HCT116 (cell line): ENCODE results near the gene MATN3. TPM values are rescaled to one million over a fixed set of nuclear protein-coding genes. Genes with fewer than 3 reads are reported as not detected.

Source experiments
- ATAC-seq: fragments of 200-7000 bp; cut with Tn5 transposase; 2 replicates; pipeline ENCODE4 v1.9.1; 2020; ENCODE audit warnings: mild to moderate bottlenecking, moderate library complexity
- BruUV-seq: library from RNA; stranded (reverse); fragments of 400-500 nt; replicated peaks from 2 replicates; lab custom pipeline; 2021; lab: Mats Ljungman, UMichigan
- CTCF ChIA-PET: fragments of 300-600 bp; sonication (Branson Sonifier 250); formaldehyde crosslinking; loops from one replicate; lab custom pipeline; 2021; ENCODE audit warnings: antibody characterized with exemption; lab: Charles Lee
- POLR2A ChIA-PET: fragments of 300-600, 350-600 bp; sonication (Branson Sonifier 250); formaldehyde crosslinking; loops from one replicate; lab custom pipeline; 2021; ENCODE audit warnings: antibody characterized with exemption; lab: Charles Lee
- RAD21 ChIA-PET, 2 experiments: fragments of 300-600 bp; sonication (Branson Sonifier 250); formaldehyde crosslinking; loops; one replicate each; lab custom pipeline; 2023; ENCODE audit warnings: low total read pairs in 2 of 2; ENCODE audit not compliant: uncharacterized antibody in 2 of 2, unreplicated experiment in 2 of 2, low non-redundant PET in 1 of 2; lab: Charles Lee
- DNase-seq: peaks from one replicate; pipeline ENCODE4 v3.0.0-alpha.2; 2010; ENCODE audit warnings: low read depth, low spot score
- H2AFZ ChIP-seq: fragments of 200-600 bp; shearing (Covaris generic), sonication (generic); 2 replicates; pipeline ENCODE4 v1.6.1; 2017; ENCODE audit warnings: low read depth, mixed run types, mixed read lengths, antibody characterized with exemption, low read length; ENCODE audit not compliant: poor library complexity, severe bottlenecking
- H3K27ac ChIP-seq: 2 replicates; pipeline ENCODE4 v1.5.1; 2012; ENCODE audit warnings: low read depth, low read length
- H3K27me3 ChIP-seq: fragments of 200-600 bp; sonication (generic); 2 replicates; pipeline ENCODE4 v1.6.1; 2016; ENCODE audit warnings: mixed run types, low read length, mixed read lengths; ENCODE audit not compliant: insufficient read depth
- H3K36me3 ChIP-seq, 2 experiments: fragments of 200-500 bp in 1 of 2; fragments of 200-600 bp in 1 of 2; sonication (Bioruptor generic) in 1 of 2; sonication (generic) in 1 of 2; 2 replicates each; pipeline versions ENCODE4 v1.5.1 to v1.6.1; 2014 to 2016; ENCODE audit warnings: low read length in 2 of 2, inconsistent platforms in 1 of 2, mixed read lengths in 1 of 2, mixed run types in 1 of 2; ENCODE audit not compliant: insufficient read depth in 2 of 2, control insufficient read depth in 1 of 2
- H3K4me1 ChIP-seq, 2 experiments: fragments of 200-600 bp in 1 of 2; sonication (generic) in 1 of 2; 2 replicates each; pipeline versions ENCODE4 v1.5.1 to v1.6.1; 2012 to 2017; ENCODE audit warnings: low read length in 2 of 2, inconsistent platforms in 1 of 2, mild to moderate bottlenecking in 1 of 2, mixed read lengths in 1 of 2, mixed run types in 1 of 2, moderate library complexity in 1 of 2; ENCODE audit not compliant: insufficient read depth in 2 of 2, control insufficient read depth in 1 of 2
- H3K4me2 ChIP-seq: fragments of 200-600 bp; sonication (generic); 2 replicates; pipeline ENCODE4 v1.6.1; 2017; ENCODE audit warnings: mixed run types, low read length, mixed read lengths
- H3K4me3 ChIP-seq, 2 experiments: fragments of 200-600 bp in 1 of 2; sonication (generic) in 1 of 2; replicated peaks in 1 of 2; 2 replicates each; pipeline ENCODE4 v1.5.1; 2011 to 2016; ENCODE audit warnings: low read length in 2 of 2, control low read depth in 1 of 2, low read depth in 1 of 2, mild to moderate bottlenecking in 1 of 2, mixed read lengths in 1 of 2, mixed run types in 1 of 2
- H3K79me2 ChIP-seq: fragments of 200-600 bp; sonication (generic); 2 replicates; pipeline ENCODE4 v1.6.1; 2017; ENCODE audit warnings: mild to moderate bottlenecking, mixed run types, low read length, moderate library complexity, mixed read lengths; ENCODE audit not compliant: insufficient read depth
- H3K9ac ChIP-seq: fragments of 200-600 bp; sonication (generic); 2 replicates; pipeline ENCODE4 v1.6.1; 2016; ENCODE audit warnings: low read length, mixed read lengths
- H3K9me2 ChIP-seq: fragments of 200-600 bp; sonication (generic), shearing (Covaris generic); 2 replicates; pipeline ENCODE4 v1.6.1; 2017; ENCODE audit warnings: mixed run types, mild to moderate bottlenecking, moderate library complexity; ENCODE audit not compliant: insufficient read depth
- H3K9me3 ChIP-seq, 2 experiments: fragments of 200-500 bp in 1 of 2; fragments of 200-600 bp in 1 of 2; sonication (Bioruptor generic) in 1 of 2; sonication (generic) in 1 of 2; 2 replicates each; pipeline ENCODE4 v1.6.1; 2014 to 2017; ENCODE audit warnings: low read length in 2 of 2, mixed read lengths in 2 of 2, inconsistent platforms in 1 of 2, low read depth in 1 of 2, mild to moderate bottlenecking in 1 of 2, mixed run types in 1 of 2, moderate library complexity in 1 of 2; ENCODE audit not compliant: control insufficient read depth in 1 of 2, insufficient read depth in 1 of 2
- H4K20me1 ChIP-seq: fragments of 200-600 bp; sonication (generic), shearing (Covaris generic); 2 replicates; pipeline ENCODE4 v1.6.1; 2017; ENCODE audit warnings: mixed run types, mild to moderate bottlenecking, moderate library complexity; ENCODE audit not compliant: insufficient read depth
- ATF3 ChIP-seq: IDR thresholded peaks from 2 replicates; pipeline ENCODE4 v1.6.1; 2012
- CBX3 ChIP-seq: IDR thresholded peaks from 2 replicates; pipeline ENCODE4 v1.6.1; 2012; ENCODE audit warnings: low read depth
- CEBPB ChIP-seq: IDR thresholded peaks from 2 replicates; pipeline ENCODE4 v1.6.1; 2012; ENCODE audit warnings: low read depth
- EGR1 ChIP-seq: IDR thresholded peaks from 2 replicates; pipeline ENCODE4 v1.6.1; 2012; ENCODE audit warnings: low read depth
- EZH2phosphoT487 ChIP-seq: fragments of 200-600 bp; IDR thresholded peaks from 2 replicates; pipeline ENCODE4 v1.6.1; 2018; ENCODE audit warnings: antibody characterized with exemption, borderline replicate concordance
- FOSL1 ChIP-seq: IDR thresholded peaks from 2 replicates; pipeline ENCODE4 v1.6.1; 2012; ENCODE audit warnings: low read depth
- JUND ChIP-seq: IDR thresholded peaks from 2 replicates; pipeline ENCODE4 v1.6.1; 2012
- MAX ChIP-seq: IDR thresholded peaks from 2 replicates; pipeline ENCODE4 v1.6.1; 2012
- RAD21 ChIP-seq: IDR thresholded peaks from 2 replicates; pipeline ENCODE4 v1.6.1; 2012; ENCODE audit warnings: low read depth, mild to moderate bottlenecking
- REST ChIP-seq: IDR thresholded peaks from 2 replicates; pipeline ENCODE4 v1.6.1; 2012; ENCODE audit warnings: low read depth
- SRF ChIP-seq: IDR thresholded peaks from 2 replicates; pipeline ENCODE4 v1.6.1; 2012; ENCODE audit warnings: low read depth
- YY1 ChIP-seq: IDR thresholded peaks from 2 replicates; pipeline ENCODE4 v1.6.1; 2011; ENCODE audit warnings: low read length, low read depth, moderate library complexity, mild to moderate bottlenecking; ENCODE audit not compliant: insufficient replicate concordance; ENCODE audit errors: extremely low read depth
- ZBTB33 ChIP-seq: IDR thresholded peaks from 2 replicates; pipeline ENCODE4 v1.6.1; 2011; ENCODE audit warnings: mild to moderate bottlenecking, low read length, moderate library complexity; ENCODE audit not compliant: insufficient replicate concordance; ENCODE audit errors: extremely low read depth
- ZFX ChIP-seq: fragments of 450-650 bp; IDR thresholded peaks from 2 replicates; pipeline ENCODE4 v1.6.1; 2017
- ZNF274 ChIP-seq: fragments of 200-500 bp; sonication (Bioruptor generic); IDR thresholded peaks from 2 replicates; pipeline ENCODE4 v1.6.1; 2014; ENCODE audit warnings: mild to moderate bottlenecking, low read depth, low read length, inconsistent platforms
- intact Hi-C: fragments of 100-400 bp; cut with micrococcal nuclease; formaldehyde crosslinking; loops from 2 replicates; pipeline ENCODE4 v1.10.0; 2022
- total RNA-seq: library from RNA; stranded (reverse); gene quantifications from one replicate; pipeline ENCODE4 v1.2.1, GENCODE V29; 2021; ENCODE audit not compliant: unreplicated experiment

The MATN3 gene
- total RNA-seq, 1 experiment from 2014 or later: not detected

GRCh38 chr2:20030224-20030623 lies 17.8 kb upstream of the MATN3 start:
- Histone ChIP-seq H3K9me2 (no peaks in the 10 kb centered on the region), H3K9me3 (no peaks in the 10 kb centered on the region), H3K4me2 (no peak overlapping the region), H3K36me3 (peaks cover 23 to 26% of the 10 kb centered on the region in 2 experiments), H3K27ac (no peak overlapping the region), H3K4me3 (no peak overlapping the region), H3K79me2 (no peaks in the 10 kb centered on the region), H3K27me3 (no peaks in the 10 kb centered on the region), H2AFZ (no peak overlapping the region), H3K4me1 (no peaks in the 10 kb centered on the region), H4K20me1 (no peaks in the 10 kb centered on the region), H3K9ac (no peak overlapping the region)
- DNase-seq: no peak
- ChIA-PET CTCF (no interaction called here), RAD21 (no interaction called here), POLR2A (no interaction called here)
- no peak for ATAC-seq
- TF ChIP-seq RAD21: no peak
- no peak for TF ChIP-seq FOSL1
- no TSS peak for BruUV-seq
- intact Hi-C loops: no loop called here

- Histone ChIP-seq H3K9me2 (no peaks in the 10 kb centered on the region), H3K4me1 (no peaks in the 10 kb centered on the region), H3K27me3 (no peaks in the 10 kb centered on the region), H3K9me3 (no peaks in the 10 kb centered on the region), H4K20me1 (no peaks in the 10 kb centered on the region), H3K9ac (no peak overlapping the region), H3K27ac (no peak overlapping the region), H3K79me2 (no peaks in the 10 kb centered on the region), H2AFZ (no peak overlapping the region), H3K4me3 (no peak overlapping the region), H3K36me3 (peaks cover 3 to 10% of the 10 kb centered on the region in 2 experiments), H3K4me2 (no peak overlapping the region)
- ATAC-seq: no peak
- BruUV-seq: no TSS peak
- ChIA-PET RAD21 (no interaction called here), CTCF (interaction anchor here (2.0 kb wide), 1 partner anchor 12 kb away, joined by 8 read pairs; no protein-coding TSS in a partner anchor), POLR2A (no interaction called here)
- intact Hi-C loops: no loop called here
- no peak for DNase-seq
- TF ChIP-seq MAX (no peak), JUND (no peak), ZFX (no peak), CEBPB (no peak), YY1 (no peak), ZNF274 (no peak), REST (no peak), FOSL1 (no peak), EGR1 (no peak), ZBTB33 (no peak), ATF3 (no peak), SRF (no peak), EZH2phosphoT487 (no peak), RAD21 (no peak), CBX3 (no peak)
Observed at GRCh38 chr2:20027705-20028434, 15.4 kb upstream of the MATN3 start.
